ENCODE measurements around the gene CAPN9.

- TF ChIP-seq ZNF280B (CRISPR knock-in tag; IDR thresholded peaks at IDR 0.05) (no peak), NFYB (IDR thresholded peaks at IDR 0.05; ENCODE audit: extremely low read depth, insufficient read length) (no peak)
Observed at GRCh38 chr1:230792691-230793462, 45.7 kb downstream of the CAPN9 start.
